ENCODE data around the gene SEMA3A.

Gene SEMA3A

DNA sequence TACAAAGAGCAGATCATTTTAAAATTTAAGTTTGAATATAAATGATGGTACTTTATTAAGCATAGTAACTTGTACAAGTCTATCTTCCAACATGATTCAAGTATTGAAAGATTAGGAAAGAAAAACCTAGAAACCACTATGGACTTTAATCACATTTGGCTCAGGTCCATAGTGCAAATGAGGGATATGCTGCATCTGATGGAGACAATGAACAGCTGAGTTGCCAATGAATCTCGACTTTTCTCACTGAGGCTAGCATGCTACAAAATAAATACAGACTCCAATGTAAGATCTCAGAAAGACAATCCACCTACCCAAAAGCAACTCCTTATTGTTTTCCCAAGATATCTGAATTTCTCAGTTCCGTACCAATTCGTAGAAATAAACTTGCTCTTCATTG is 89.8 kb downstream of the SEMA3A start:
- Mint-ChIP-seq H3K9me3 (no peaks in the 10 kb centered on the region), H3K36me3 (no peaks in the 10 kb centered on the region), H3K4me3 (no peak overlapping the region), H3K27me3 (no peaks in the 10 kb centered on the region), H3K4me1 (no peaks in the 10 kb centered on the region), H3K27ac (no peak overlapping the region)
- DNase-seq (ENCODE audit: low spot score in 2 of 2), result no peak
- ATAC-seq (ENCODE audit: low read depth), result no peak

DNA sequence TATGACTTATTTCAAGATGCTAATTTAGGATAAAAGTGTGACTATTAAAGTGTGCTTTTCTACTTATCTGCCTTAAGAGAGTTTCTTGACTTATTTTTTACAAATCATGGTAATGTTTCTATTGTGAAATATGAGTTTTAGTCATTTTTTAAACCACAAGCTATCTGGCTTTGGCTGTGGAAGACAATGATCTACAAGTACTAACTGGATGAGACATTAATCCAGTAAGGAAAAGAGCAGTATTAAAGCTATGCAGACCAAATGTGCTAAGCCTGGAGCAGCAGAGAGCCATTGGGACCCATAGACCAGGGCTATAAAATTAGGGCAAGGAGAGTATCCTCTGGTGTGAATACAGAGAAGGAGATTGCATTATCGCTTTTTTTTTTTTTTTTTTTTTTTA is 92.4 kb downstream of the SEMA3A start:
- no peak for ATAC-seq (ENCODE audit: low read depth)
- H3K27ac Mint-ChIP-seq, result no peak overlapping the region

GRCh38 chr7:84100866-84101265 is 93.7 kb downstream of the SEMA3A start:
- Mint-ChIP-seq H3K27ac (no peak overlapping the region), H3K4me1 (no peaks in the 10 kb centered on the region), H3K9me3 (no peaks in the 10 kb centered on the region), H3K36me3 (no peaks in the 10 kb centered on the region), H3K4me3 (no peak overlapping the region), H3K27me3 (no peaks in the 10 kb centered on the region)
- no peak for ATAC-seq (ENCODE audit: low read depth)
- no peak for DNase-seq (ENCODE audit: low spot score in 2 of 2)

More for the DNA sequence above, 92.4 kb downstream of the SEMA3A start:
- DNase-seq (ENCODE audit: low spot score in 2 of 2), result no peak
- H3K27me3 Mint-ChIP-seq, result no peaks in the 10 kb centered on the region
- no peaks in the 10 kb centered on the region for H3K4me1 Mint-ChIP-seq
- H3K4me3 Mint-ChIP-seq, result no peak overlapping the region
- no peaks in the 10 kb centered on the region for H3K9me3 Mint-ChIP-seq
- no peaks in the 10 kb centered on the region for H3K36me3 Mint-ChIP-seq

GRCh38 chr7:84095971-84096370 is 98.6 kb downstream of the SEMA3A start:
- Mint-ChIP-seq H3K4me1 (no peaks in the 10 kb centered on the region), H3K4me3 (no peak overlapping the region), H3K9me3 (peaks cover 5% of the 10 kb centered on the region), H3K27ac (no peak overlapping the region), H3K27me3 (no peaks in the 10 kb centered on the region), H3K36me3 (no peaks in the 10 kb centered on the region)
- no peak for ATAC-seq (ENCODE audit: low read depth)
- DNase-seq (ENCODE audit: low spot score in 2 of 2), result no peak

GRCh38 chr7:84092207-84092606 is 102.4 kb downstream of the SEMA3A start:
- ATAC-seq (ENCODE audit: low read depth) (no peak), DNase-seq (ENCODE audit: low spot score in 2 of 2) (no peak)
- peaks cover 7% of the 10 kb centered on the region for H3K9me3 Mint-ChIP-seq

GRCh38 chr7:84091318-84091717 is 103.3 kb downstream of the SEMA3A start:
- H3K4me1 Mint-ChIP-seq, result no peaks in the 10 kb centered on the region
- DNase-seq (ENCODE audit: low spot score in 2 of 2) (no peak), ATAC-seq (ENCODE audit: low read depth) (no peak)
- H3K4me3 Mint-ChIP-seq, result no peak overlapping the region
- H3K27ac Mint-ChIP-seq, result no peak overlapping the region
- no peaks in the 10 kb centered on the region for H3K27me3 Mint-ChIP-seq
- no peaks in the 10 kb centered on the region for H3K36me3 Mint-ChIP-seq
- peaks cover 7% of the 10 kb centered on the region for H3K9me3 Mint-ChIP-seq

More at GRCh38 chr7:84092207-84092606, 102.4 kb downstream of the SEMA3A start:
- no peaks in the 10 kb centered on the region for H3K36me3 Mint-ChIP-seq
- H3K27me3 Mint-ChIP-seq, result no peaks in the 10 kb centered on the region
- H3K4me3 Mint-ChIP-seq, result no peak overlapping the region
- H3K4me1 Mint-ChIP-seq, result no peaks in the 10 kb centered on the region
- H3K27ac Mint-ChIP-seq, result no peak overlapping the region

DNA sequence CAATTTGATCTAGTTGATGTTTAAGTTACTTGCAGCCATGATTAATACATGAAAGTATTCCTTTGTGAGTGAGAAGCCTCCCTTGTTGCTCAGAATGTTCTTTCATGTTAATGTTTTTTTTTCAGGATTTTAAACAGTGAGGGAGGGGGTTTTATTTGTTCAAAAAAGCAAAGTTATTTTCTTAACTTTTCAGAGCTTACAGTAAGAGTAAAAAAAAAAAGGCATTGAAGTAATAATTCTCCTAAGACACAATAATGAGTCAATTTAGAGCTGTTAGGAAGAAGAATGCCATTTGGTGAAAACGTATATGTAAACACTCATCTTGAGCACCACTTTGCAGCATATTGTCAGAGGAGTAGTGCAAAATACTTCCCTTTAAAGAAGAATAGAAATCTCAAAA is 105.8 kb downstream of the SEMA3A start:
- Mint-ChIP-seq H3K4me1 (no peaks in the 10 kb centered on the region), H3K9me3 (peaks cover 9% of the 10 kb centered on the region), H3K27ac (no peak overlapping the region), H3K4me3 (no peak overlapping the region), H3K36me3 (no peaks in the 10 kb centered on the region), H3K27me3 (no peaks in the 10 kb centered on the region)
- DNase-seq (ENCODE audit: low spot score in 2 of 2) (no peak), ATAC-seq (ENCODE audit: low read depth) (no peak)

DNA sequence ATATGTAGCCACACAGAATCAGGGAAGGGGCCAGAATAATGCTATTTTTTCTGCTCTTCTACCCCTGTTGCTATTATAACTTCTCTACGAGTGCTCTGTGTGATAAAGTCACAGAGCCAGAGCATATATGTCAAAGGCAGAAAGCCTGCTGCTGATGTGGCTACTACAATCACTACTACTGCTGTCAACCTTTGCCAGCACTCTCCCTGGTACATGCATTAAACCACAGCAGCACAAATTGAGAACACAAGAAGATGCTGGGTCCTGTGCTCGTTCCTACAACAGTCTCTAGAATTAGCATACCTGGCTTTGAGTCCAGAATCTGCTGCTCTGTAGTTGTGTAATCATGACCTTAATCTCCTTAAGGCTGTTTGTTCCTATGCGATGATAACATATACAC is 108.6 kb downstream of the SEMA3A start:
- no peaks in the 10 kb centered on the region for H3K36me3 Mint-ChIP-seq
- H3K4me1 Mint-ChIP-seq, result no peaks in the 10 kb centered on the region
- ATAC-seq (ENCODE audit: low read depth) (no peak), DNase-seq (ENCODE audit: low spot score in 2 of 2) (no peak)
- no peaks in the 10 kb centered on the region for H3K27me3 Mint-ChIP-seq
- peaks cover 5% of the 10 kb centered on the region for H3K9me3 Mint-ChIP-seq
- H3K4me3 Mint-ChIP-seq, result no peak overlapping the region
- H3K27ac Mint-ChIP-seq, result no peak overlapping the region

DNA sequence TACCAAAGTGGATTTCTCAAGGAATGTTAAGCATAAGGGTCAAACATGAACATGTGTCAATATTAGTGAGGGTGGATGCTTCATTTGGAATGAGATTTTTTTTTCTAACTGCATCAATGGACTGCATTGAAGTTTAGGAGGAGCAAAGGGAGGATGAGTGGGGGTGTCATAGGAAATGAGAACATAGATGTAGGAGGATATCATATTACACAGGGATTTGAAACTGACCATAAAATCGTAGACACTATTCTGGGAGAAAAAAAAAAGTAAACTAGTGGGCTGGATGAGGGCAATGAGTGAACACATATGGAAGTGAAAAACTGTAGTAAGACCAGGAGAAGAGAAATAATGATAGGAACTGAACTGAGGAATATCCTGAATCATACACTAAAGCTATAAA is 109.4 kb downstream of the SEMA3A start:
- Mint-ChIP-seq H3K27me3 (no peaks in the 10 kb centered on the region), H3K4me1 (no peaks in the 10 kb centered on the region), H3K4me3 (no peak overlapping the region), H3K27ac (no peak overlapping the region), H3K36me3 (no peaks in the 10 kb centered on the region), H3K9me3 (peaks cover 3% of the 10 kb centered on the region)
- ATAC-seq (ENCODE audit: low read depth), result no peak
- no peak for DNase-seq (ENCODE audit: low spot score in 2 of 2)

DNA sequence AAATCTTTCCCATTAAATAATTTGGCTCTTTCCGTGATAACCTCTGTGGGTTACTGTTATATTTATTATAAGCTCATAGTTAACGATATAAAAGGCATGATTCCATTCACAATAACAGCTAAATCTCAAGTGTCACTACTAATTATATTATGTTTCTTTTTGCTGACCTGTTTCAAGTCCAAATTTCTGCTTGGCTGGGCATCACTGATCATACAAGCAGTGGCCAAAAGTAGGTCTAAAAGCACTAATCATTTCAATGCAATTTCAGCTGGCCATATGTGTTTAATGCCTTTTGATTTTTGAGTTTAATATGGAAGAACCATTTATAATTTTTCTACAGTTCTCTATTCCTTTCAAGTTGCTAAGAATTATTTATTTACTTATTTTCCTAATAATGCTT is 110.7 kb downstream of the SEMA3A start:
- Mint-ChIP-seq H3K36me3 (no peaks in the 10 kb centered on the region), H3K27me3 (no peaks in the 10 kb centered on the region), H3K9me3 (peaks cover 3% of the 10 kb centered on the region), H3K27ac (no peak overlapping the region), H3K4me1 (no peaks in the 10 kb centered on the region), H3K4me3 (no peak overlapping the region)
- ATAC-seq (ENCODE audit: low read depth) (no peak), DNase-seq (ENCODE audit: low spot score in 2 of 2) (no peak)

DNA sequence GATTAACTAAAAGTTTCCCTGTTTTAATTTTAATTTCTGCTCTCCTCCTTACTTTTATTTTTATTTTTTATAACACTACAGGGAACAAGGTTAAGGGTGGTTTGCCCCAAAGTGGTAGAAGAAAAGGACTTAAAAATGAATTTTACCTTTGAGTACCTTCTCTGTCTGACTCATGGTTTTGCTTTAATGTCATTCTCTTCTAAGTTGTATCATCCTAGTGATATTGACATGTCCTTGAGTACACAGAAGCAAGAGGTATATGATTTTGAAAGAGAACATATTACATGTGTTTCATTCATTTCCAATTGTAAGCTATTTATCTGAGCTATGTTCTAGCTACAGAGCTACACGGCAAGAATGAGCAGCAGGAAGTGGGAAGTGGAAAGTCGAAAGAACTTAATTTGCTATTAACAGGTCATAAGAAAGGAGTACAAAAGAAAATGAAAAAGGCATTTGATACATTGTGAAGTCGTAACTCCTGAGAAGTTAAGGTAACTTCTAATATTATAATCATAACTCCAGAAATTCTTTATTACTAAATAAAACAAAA is 112.5 kb downstream of the SEMA3A start:
- H3K4me3 Mint-ChIP-seq, result no peak overlapping the region
- ATAC-seq (ENCODE audit: low read depth) (no peak), DNase-seq (ENCODE audit: low spot score in 2 of 2) (no peak)
- H3K27ac Mint-ChIP-seq, result no peak overlapping the region
- no peaks in the 10 kb centered on the region for H3K27me3 Mint-ChIP-seq
- H3K36me3 Mint-ChIP-seq, result no peaks in the 10 kb centered on the region
- peaks cover 3% of the 10 kb centered on the region for H3K9me3 Mint-ChIP-seq
- H3K4me1 Mint-ChIP-seq, result no peaks in the 10 kb centered on the region

GRCh38 chr7:84077336-84077735 is 117.3 kb downstream of the SEMA3A start:
- Mint-ChIP-seq H3K27ac (no peak overlapping the region), H3K4me1 (no peaks in the 10 kb centered on the region), H3K36me3 (no peaks in the 10 kb centered on the region), H3K27me3 (no peaks in the 10 kb centered on the region), H3K9me3 (no peaks in the 10 kb centered on the region), H3K4me3 (no peak overlapping the region)
- DNase-seq (ENCODE audit: low spot score in 2 of 2) (no peak), ATAC-seq (ENCODE audit: low read depth) (no peak)

- Mint-ChIP-seq H3K4me3 (no peak overlapping the region), H3K9me3 (no peaks in the 10 kb centered on the region), H3K4me1 (no peaks in the 10 kb centered on the region), H3K27me3 (no peaks in the 10 kb centered on the region), H3K27ac (no peak overlapping the region), H3K36me3 (no peaks in the 10 kb centered on the region)
- ATAC-seq (ENCODE audit: low read depth) (no peak), DNase-seq (ENCODE audit: low spot score in 2 of 2) (no peak)
These were observed 118.4 kb downstream of the SEMA3A start for GRCh38 chr7:84076219-84076618.

DNA sequence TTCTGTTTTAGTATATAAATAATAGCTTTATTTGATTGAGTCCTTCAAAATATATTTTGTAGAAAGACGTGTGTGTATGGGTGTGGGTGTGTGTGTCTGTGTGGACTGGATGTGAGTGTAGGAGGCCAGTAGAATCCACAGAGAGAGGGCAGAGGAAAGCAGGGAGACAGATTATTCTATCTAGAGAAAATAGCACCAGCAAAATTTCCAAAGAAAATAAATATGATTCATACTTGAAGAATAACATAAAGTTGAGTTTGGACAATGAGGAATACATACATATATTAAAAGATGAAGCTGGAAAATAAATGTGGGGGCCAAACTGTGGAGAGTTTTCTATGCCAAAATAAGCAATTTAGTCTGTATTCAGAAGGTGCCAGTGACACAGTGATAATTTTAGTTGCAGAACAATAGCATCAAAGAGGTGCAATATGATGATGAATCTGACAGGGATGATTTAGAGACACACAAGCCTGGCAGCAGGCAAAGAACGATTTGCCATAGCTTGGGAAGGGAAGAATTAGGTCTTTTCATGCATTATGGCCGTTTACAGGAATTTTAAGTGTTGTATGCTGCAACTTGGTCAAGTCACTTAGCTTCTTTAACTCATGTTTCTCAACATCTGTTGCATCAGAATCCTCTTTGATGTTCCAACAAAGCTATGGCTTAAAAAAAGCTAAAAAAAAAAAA is 121.3 kb downstream of the SEMA3A start:
- Mint-ChIP-seq H3K36me3 (no peaks in the 10 kb centered on the region), H3K4me1 (no peaks in the 10 kb centered on the region), H3K27me3 (no peaks in the 10 kb centered on the region), H3K9me3 (peaks cover 1% of the 10 kb centered on the region), H3K4me3 (no peak overlapping the region), H3K27ac (no peak overlapping the region)
- ATAC-seq (ENCODE audit: low read depth), result no peak
- no peak for DNase-seq (ENCODE audit: low spot score in 2 of 2)

- no peak for DNase-seq (ENCODE audit: low spot score in 2 of 2)
- Mint-ChIP-seq H3K27me3 (no peaks in the 10 kb centered on the region), H3K4me3 (no peak overlapping the region), H3K27ac (no peak overlapping the region), H3K36me3 (no peaks in the 10 kb centered on the region), H3K9me3 (peaks cover 1% of the 10 kb centered on the region), H3K4me1 (no peaks in the 10 kb centered on the region)
- ATAC-seq (ENCODE audit: low read depth), result no peak
These were observed 123.8 kb downstream of the SEMA3A start for GRCh38 chr7:84070770-84071169.

Measured in memory B cell (primary cell).